Neural cell (in vitro differentiated cells): ENCODE measurements around the gene GPC5. TPM values are rescaled to one million over a fixed set of nuclear protein-coding genes. Genes with fewer than 3 reads are reported as not detected.
"Not testable (repeated sequence)": the region's sequence is repeated elsewhere in the genome, so short reads cannot be mapped to it uniquely, and the experiment has no call there.

Experiments used
- H2AFZ ChIP-seq: fragments of 200-600, 300-800 bp; sonication (generic), shearing (Covaris generic); 2 replicates; pipeline ENCODE4 v1.6.0; 2014; ENCODE audit warnings: low read depth, mild to moderate bottlenecking, antibody characterized with exemption, low read length, moderate library complexity
- H3F3A ChIP-seq: fragments of 200-600 bp; shearing (Covaris generic); 2 replicates; pipeline ENCODE4 v1.6.1; 2016; ENCODE audit warnings: mild to moderate bottlenecking, moderate library complexity, mixed read lengths, antibody characterized with exemption, low read length; ENCODE audit not compliant: insufficient read depth, poor library complexity, severe bottlenecking
- H3K27ac ChIP-seq: fragments of 200-600, 300-800 bp; sonication (generic), shearing (Covaris generic); 2 replicates; pipeline ENCODE4 v1.5.1; 2014; ENCODE audit warnings: mild to moderate bottlenecking, low read length, moderate library complexity
- H3K27me3 ChIP-seq: fragments of 300-800, 200-600 bp; sonication (generic), shearing (Covaris generic); 2 replicates; pipeline ENCODE4 v1.6.0; 2014; ENCODE audit warnings: mild to moderate bottlenecking, low read depth, low read length, moderate library complexity; ENCODE audit not compliant: insufficient read depth
- H3K36me3 ChIP-seq: fragments of 300-800, 200-600 bp; sonication (generic), shearing (Covaris generic); 2 replicates; pipeline ENCODE4 v1.5.1; 2014; ENCODE audit warnings: mild to moderate bottlenecking, antibody characterized with exemption, low read length, moderate library complexity; ENCODE audit not compliant: insufficient read depth
- H3K4me2 ChIP-seq: fragments of 300-800, 200-600 bp; sonication (generic), shearing (Covaris generic); 2 replicates; pipeline ENCODE4 v1.6.0; 2014; ENCODE audit warnings: mild to moderate bottlenecking, low read length
- H3K4me3 ChIP-seq: fragments of 300-800, 200-600 bp; sonication (generic), shearing (Covaris generic); 2 replicates; pipeline ENCODE4 v1.5.1; 2014; ENCODE audit warnings: mild to moderate bottlenecking, low read length, moderate library complexity
- H3K79me2 ChIP-seq: fragments of 200-600 bp; shearing (Covaris generic); replicated peaks from 2 replicates; pipeline ENCODE4 v1.6.0; 2014; ENCODE audit warnings: mild to moderate bottlenecking, low read length, moderate library complexity; ENCODE audit not compliant: insufficient read depth
- H3K9ac ChIP-seq: fragments of 300-800, 200-600 bp; sonication (generic), shearing (Covaris generic); 2 replicates; pipeline ENCODE4 v1.6.1; 2016; ENCODE audit warnings: mild to moderate bottlenecking, low read length, mixed read lengths
- H3K9me2 ChIP-seq: fragments of 200-600 bp; shearing (Covaris generic); 2 replicates; pipeline ENCODE4 v1.6.1; 2016; ENCODE audit warnings: mild to moderate bottlenecking, low read length, mixed read lengths; ENCODE audit not compliant: insufficient read depth
- H3K9me3 ChIP-seq: fragments of 200-600, 300-800 bp; sonication (generic), shearing (Covaris generic); 2 replicates; pipeline ENCODE4 v1.6.1; 2016; ENCODE audit warnings: mild to moderate bottlenecking, mixed run types, low read length, moderate library complexity, mixed read lengths
- H4K20me1 ChIP-seq: fragments of 200-600 bp; shearing (Covaris generic); 2 replicates; pipeline ENCODE4 v1.6.1; 2016; ENCODE audit warnings: mild to moderate bottlenecking, mixed run types; ENCODE audit not compliant: insufficient read depth
- EP300 ChIP-seq: fragments of 450-650 bp; conservative IDR thresholded peaks from 2 replicates; pipeline ENCODE4 v1.6.1; 2014; ENCODE audit warnings: antibody characterized with exemption, mild to moderate bottlenecking, moderate library complexity; ENCODE audit not compliant: poor library complexity, severe bottlenecking
- EZH2 ChIP-seq: fragments of 200-600, 300-800 bp; shearing (Covaris generic), sonication (generic); IDR thresholded peaks from 2 replicates; pipeline ENCODE4 v1.6.1; 2014; ENCODE audit warnings: antibody characterized with exemption, low read length, borderline replicate concordance, mild to moderate bottlenecking; ENCODE audit not compliant: insufficient read depth, poor library complexity, severe bottlenecking
- MXI1 ChIP-seq: fragments of 450-650 bp; conservative IDR thresholded peaks from 2 replicates; pipeline ENCODE4 v1.6.1; 2014; ENCODE audit warnings: antibody characterized with exemption, mild to moderate bottlenecking; ENCODE audit not compliant: poor library complexity, severe bottlenecking
- POLR2AphosphoS5 ChIP-seq: IDR thresholded peaks from 2 replicates; pipeline ENCODE4 v1.6.1; 2012
- RAD21 ChIP-seq: fragments of 450-650 bp; conservative IDR thresholded peaks from 2 replicates; pipeline ENCODE4 v1.6.1; 2014; ENCODE audit warnings: antibody characterized with exemption, mild to moderate bottlenecking, moderate library complexity
- SMC3 ChIP-seq: fragments of 450-650 bp; conservative IDR thresholded peaks from 2 replicates; pipeline ENCODE4 v1.6.1; 2014; ENCODE audit warnings: antibody characterized with exemption, mild to moderate bottlenecking, moderate library complexity; ENCODE audit not compliant: poor library complexity
- TAF1 ChIP-seq: IDR thresholded peaks from 2 replicates; pipeline ENCODE4 v1.6.1; 2012; ENCODE audit warnings: low read depth
- polyA plus RNA-seq: library from polyadenylated mRNA; depleted of rRNA; stranded (reverse); fragments of >200 nt; gene quantifications from 2 replicates; pipeline ENCODE4 v1.2.3, GENCODE V29; 2014
- TF ChIP-seq, protein P1 (sequence below): IDR thresholded peaks from 2 replicates; pipeline ENCODE4 v1.6.1; 2012; ENCODE audit warnings: borderline replicate concordance
- TF ChIP-seq, protein P2 (sequence below): fragments of 450-650 bp; IDR thresholded peaks from 2 replicates; pipeline ENCODE4 v1.5.1; 2014; ENCODE audit warnings: antibody characterized with exemption, mild to moderate bottlenecking, moderate library complexity; ENCODE audit not compliant: poor library complexity, severe bottlenecking

GPC5 gene
- polyA plus RNA-seq, 1 donor from 2014 or later: 5.0 TPM

DNA sequence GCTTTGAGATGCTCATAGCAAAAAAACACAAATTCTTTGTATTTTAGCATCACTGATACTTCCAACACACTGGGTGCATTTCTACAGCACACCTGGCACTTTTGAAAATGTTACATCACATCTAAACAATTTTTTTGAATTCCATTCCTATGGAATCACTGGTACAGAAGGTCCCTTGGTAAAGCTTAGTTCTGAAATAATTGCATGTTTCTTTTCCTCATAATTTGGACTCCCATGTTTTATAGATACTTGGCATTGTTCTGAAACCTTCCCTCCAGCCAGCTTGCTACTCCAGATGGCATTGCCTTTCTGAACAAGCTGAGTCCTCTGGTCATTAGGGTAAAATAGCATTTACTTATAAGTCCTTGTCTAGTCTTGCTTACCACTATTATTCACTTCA lies 1346.8 kb downstream of the GPC5 start:
- no peaks in the 10 kb centered on the region for H3K9me3 ChIP-seq
- no peak overlapping the region for H3K4me2 ChIP-seq
- H3K27me3 ChIP-seq: no peaks in the 10 kb centered on the region
- H4K20me1 ChIP-seq: no peaks in the 10 kb centered on the region
- H2AFZ ChIP-seq: no peak overlapping the region
- no peak overlapping the region for H3K9ac ChIP-seq
- no peaks in the 10 kb centered on the region for H3K9me2 ChIP-seq
- H3K79me2 ChIP-seq: no peaks in the 10 kb centered on the region
- no peaks in the 10 kb centered on the region for H3F3A ChIP-seq
- no peak for TF ChIP-seq RAD21
- no peak for TF ChIP-seq MXI1
- no peak for TF ChIP-seq EP300
- no peak for TF ChIP-seq EZH2
- TF ChIP-seq, protein P1, sequence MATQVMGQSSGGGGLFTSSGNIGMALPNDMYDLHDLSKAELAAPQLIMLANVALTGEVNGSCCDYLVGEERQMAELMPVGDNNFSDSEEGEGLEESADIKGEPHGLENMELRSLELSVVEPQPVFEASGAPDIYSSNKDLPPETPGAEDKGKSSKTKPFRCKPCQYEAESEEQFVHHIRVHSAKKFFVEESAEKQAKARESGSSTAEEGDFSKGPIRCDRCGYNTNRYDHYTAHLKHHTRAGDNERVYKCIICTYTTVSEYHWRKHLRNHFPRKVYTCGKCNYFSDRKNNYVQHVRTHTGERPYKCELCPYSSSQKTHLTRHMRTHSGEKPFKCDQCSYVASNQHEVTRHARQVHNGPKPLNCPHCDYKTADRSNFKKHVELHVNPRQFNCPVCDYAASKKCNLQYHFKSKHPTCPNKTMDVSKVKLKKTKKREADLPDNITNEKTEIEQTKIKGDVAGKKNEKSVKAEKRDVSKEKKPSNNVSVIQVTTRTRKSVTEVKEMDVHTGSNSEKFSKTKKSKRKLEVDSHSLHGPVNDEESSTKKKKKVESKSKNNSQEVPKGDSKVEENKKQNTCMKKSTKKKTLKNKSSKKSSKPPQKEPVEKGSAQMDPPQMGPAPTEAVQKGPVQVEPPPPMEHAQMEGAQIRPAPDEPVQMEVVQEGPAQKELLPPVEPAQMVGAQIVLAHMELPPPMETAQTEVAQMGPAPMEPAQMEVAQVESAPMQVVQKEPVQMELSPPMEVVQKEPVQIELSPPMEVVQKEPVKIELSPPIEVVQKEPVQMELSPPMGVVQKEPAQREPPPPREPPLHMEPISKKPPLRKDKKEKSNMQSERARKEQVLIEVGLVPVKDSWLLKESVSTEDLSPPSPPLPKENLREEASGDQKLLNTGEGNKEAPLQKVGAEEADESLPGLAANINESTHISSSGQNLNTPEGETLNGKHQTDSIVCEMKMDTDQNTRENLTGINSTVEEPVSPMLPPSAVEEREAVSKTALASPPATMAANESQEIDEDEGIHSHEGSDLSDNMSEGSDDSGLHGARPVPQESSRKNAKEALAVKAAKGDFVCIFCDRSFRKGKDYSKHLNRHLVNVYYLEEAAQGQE: no peak
- TF ChIP-seq POLR2AphosphoS5: no peak
- TF ChIP-seq, protein P2, sequence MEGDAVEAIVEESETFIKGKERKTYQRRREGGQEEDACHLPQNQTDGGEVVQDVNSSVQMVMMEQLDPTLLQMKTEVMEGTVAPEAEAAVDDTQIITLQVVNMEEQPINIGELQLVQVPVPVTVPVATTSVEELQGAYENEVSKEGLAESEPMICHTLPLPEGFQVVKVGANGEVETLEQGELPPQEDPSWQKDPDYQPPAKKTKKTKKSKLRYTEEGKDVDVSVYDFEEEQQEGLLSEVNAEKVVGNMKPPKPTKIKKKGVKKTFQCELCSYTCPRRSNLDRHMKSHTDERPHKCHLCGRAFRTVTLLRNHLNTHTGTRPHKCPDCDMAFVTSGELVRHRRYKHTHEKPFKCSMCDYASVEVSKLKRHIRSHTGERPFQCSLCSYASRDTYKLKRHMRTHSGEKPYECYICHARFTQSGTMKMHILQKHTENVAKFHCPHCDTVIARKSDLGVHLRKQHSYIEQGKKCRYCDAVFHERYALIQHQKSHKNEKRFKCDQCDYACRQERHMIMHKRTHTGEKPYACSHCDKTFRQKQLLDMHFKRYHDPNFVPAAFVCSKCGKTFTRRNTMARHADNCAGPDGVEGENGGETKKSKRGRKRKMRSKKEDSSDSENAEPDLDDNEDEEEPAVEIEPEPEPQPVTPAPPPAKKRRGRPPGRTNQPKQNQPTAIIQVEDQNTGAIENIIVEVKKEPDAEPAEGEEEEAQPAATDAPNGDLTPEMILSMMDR: no peak
- TF ChIP-seq TAF1: no peak
- no peak for TF ChIP-seq SMC3
- no peaks in the 10 kb centered on the region for H3K36me3 ChIP-seq
- H3K4me3 ChIP-seq: no peak overlapping the region
- no peak overlapping the region for H3K27ac ChIP-seq

DNA sequence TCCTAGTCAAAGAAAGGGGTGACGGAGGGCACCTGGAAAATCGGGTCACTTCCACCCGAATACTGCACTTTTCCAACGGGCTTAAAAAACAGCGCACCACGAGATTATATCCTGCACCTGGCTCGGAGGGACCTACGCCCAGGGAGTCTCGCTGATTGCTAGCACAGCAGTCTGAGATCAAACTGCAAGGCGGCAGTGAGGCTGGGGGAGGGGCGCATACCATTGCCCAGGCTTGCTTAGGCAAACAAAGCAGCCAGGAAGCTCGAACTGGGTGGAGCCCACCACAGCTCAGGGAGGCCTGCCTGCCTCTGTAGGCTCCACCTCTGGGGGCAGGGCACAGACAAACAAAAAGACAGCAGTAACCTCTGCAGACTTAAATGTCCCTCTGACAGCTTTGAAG lies 1354.3 kb downstream of the GPC5 start:
- not testable (repeated sequence) for H3K9me3 ChIP-seq, H3K9ac ChIP-seq, H3K4me2 ChIP-seq, H2AFZ ChIP-seq, H3K27me3 ChIP-seq, H4K20me1 ChIP-seq, H3K4me3 ChIP-seq, H3K36me3 ChIP-seq, H3K79me2 ChIP-seq, H3K27ac ChIP-seq, H3K9me2 ChIP-seq, H3F3A ChIP-seq

DNA sequence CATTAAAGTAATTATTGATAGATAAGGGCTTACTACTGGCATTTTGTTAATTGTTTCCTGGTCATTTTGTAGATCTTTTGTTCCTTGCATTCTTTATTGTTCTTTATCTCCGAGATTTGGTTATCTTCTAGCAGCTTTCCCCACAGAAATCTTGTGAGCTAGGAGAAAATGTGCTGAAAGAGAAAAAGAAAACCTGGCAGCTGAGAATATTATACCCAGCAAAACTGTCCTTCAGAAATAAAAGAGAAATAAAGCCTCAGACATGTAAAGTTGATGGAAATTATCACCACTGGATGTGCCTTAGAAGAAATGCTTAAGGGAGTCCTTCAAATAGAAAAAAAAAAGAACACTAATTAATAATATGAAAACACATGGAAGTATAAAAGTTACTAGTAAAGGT lies 1363.3 kb downstream of the GPC5 start:
- H3K27me3 ChIP-seq: no peaks in the 10 kb centered on the region
- H3K36me3 ChIP-seq: no peaks in the 10 kb centered on the region
- H2AFZ ChIP-seq: no peak overlapping the region
- peaks cover 11% of the 10 kb centered on the region for H3K9me3 ChIP-seq
- no peak overlapping the region for H3K27ac ChIP-seq
- no peaks in the 10 kb centered on the region for H3K79me2 ChIP-seq
- no peak overlapping the region for H3K9ac ChIP-seq
- no peaks in the 10 kb centered on the region for H4K20me1 ChIP-seq
- H3K4me2 ChIP-seq: no peak overlapping the region
- H3K9me2 ChIP-seq: no peaks in the 10 kb centered on the region
- TF ChIP-seq EZH2 (no peak), POLR2AphosphoS5 (no peak), SMC3 (no peak)
- TF ChIP-seq, protein P2: no peak
- H3F3A ChIP-seq: no peaks in the 10 kb centered on the region
- no peak overlapping the region for H3K4me3 ChIP-seq
